ENCODE measurements around the gene GRID1.

Gene GRID1

GRCh38 chr10:86287110-86287793 is 79.3 kb downstream of the GRID1 start:
- Mint-ChIP-seq H3K4me1 (ENCODE audit: low read depth) (no peaks in the 10 kb centered on the region), H3K4me3 (no peak overlapping the region), H3K36me3 (ENCODE audit: low read depth) (no peaks in the 10 kb centered on the region), H3K27ac (no peak overlapping the region), H3K27me3 (ENCODE audit: low read depth) (no peaks in the 10 kb centered on the region), H3K9me3 (no peaks in the 10 kb centered on the region)

DNA sequence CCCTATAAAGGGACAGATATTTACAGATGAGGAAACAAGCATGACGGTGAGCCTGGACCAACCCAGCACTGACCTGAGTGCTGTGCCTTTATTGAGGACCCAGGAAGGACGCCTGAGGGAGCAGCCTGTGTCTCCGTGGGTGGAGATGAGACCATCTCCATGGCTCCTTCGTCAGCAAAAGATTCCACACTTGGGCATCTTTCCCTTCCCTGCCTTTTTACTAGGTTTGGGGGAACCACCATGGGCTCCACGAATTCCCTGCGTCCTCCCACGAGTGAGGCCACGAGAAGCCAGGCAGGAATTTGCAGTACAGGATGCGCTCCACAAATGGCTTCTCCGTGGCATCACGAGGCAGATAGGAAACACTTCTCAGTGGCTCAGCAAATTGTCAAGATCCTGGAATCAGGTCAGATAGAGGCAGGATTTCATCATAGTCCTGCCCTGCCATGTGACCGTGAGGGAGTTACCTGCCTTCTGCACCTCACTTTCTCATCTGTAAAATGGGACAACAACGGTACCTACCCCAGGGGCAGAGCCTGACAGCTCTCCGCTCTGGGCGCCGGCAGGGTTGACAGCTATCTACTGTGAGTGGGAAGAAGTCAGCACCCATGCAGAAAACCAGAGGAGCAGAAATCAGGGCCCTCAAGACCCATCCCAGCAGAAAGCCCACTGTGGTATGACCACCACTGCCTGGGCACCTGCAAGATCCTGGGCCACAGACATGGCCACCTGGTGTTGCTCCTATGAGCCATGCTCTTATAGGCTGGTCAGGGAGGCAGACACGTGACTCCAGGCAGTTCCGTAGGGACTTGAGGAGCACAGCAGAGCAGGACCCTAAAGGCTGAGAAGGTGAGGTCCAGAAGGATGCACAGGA is 80.1 kb downstream of the GRID1 start:
- Mint-ChIP-seq H3K4me3 (no peak overlapping the region), H3K36me3 (ENCODE audit: low read depth) (no peaks in the 10 kb centered on the region), H3K27ac (no peak overlapping the region), H3K9me3 (no peaks in the 10 kb centered on the region), H3K4me1 (ENCODE audit: low read depth) (no peaks in the 10 kb centered on the region), H3K27me3 (ENCODE audit: low read depth) (no peaks in the 10 kb centered on the region)

GRCh38 chr10:86285136-86285790 is 81.3 kb downstream of the GRID1 start:
- Mint-ChIP-seq H3K27me3 (ENCODE audit: low read depth) (no peaks in the 10 kb centered on the region), H3K27ac (no peak overlapping the region), H3K4me3 (no peak overlapping the region), H3K4me1 (ENCODE audit: low read depth) (no peaks in the 10 kb centered on the region), H3K9me3 (no peaks in the 10 kb centered on the region), H3K36me3 (ENCODE audit: low read depth) (no peaks in the 10 kb centered on the region)

GRCh38 chr10:86284355-86285105 is 82.1 kb downstream of the GRID1 start:
- H3K4me3 Mint-ChIP-seq = no peak overlapping the region
- no peaks in the 10 kb centered on the region for H3K9me3 Mint-ChIP-seq
- H3K27ac Mint-ChIP-seq = no peak overlapping the region
- no peaks in the 10 kb centered on the region for H3K36me3 Mint-ChIP-seq (ENCODE audit: low read depth)
- H3K4me1 Mint-ChIP-seq (ENCODE audit: low read depth) = no peaks in the 10 kb centered on the region
- H3K27me3 Mint-ChIP-seq (ENCODE audit: low read depth) = no peaks in the 10 kb centered on the region

DNA sequence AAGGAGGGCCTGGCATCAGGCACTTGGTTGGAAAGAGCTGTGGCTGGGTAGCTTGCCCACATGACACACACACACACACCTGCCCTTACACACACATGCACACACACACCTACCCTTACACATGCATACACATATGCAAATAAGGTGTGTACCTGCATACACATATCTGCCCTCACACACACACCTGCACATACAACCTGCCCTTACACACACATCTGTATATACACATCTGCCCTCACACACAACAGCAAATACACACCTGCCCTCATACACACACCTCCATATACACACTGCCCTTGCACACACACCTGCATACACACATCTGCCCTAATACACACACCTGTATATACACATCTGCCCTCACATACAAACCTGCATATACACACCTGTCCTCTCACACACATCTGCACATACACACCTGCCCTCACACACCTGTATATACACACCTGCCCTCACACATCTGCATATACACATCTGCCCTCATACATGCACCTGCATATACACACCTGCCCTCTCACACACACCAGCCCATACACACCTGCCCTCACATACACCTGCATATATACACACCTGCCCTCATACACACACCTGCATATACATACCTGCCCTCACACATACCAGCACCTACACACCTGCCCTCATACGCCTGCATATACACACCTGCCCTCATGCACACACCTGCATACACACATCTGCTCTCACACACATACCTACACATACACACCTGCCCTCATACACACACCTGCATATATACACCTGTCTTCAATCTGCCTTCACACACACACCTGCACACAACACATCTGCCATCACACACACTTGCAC is 82.9 kb downstream of the GRID1 start:
- no peaks in the 10 kb centered on the region for H3K27me3 Mint-ChIP-seq (ENCODE audit: low read depth)
- no peak overlapping the region for H3K4me3 Mint-ChIP-seq
- no peaks in the 10 kb centered on the region for H3K9me3 Mint-ChIP-seq
- no peak overlapping the region for H3K27ac Mint-ChIP-seq
- H3K36me3 Mint-ChIP-seq (ENCODE audit: low read depth) = no peaks in the 10 kb centered on the region
- H3K4me1 Mint-ChIP-seq (ENCODE audit: low read depth) = no peaks in the 10 kb centered on the region

GRCh38 chr10:86282664-86283465 is 83.7 kb downstream of the GRID1 start:
- H3K4me3 Mint-ChIP-seq = no peak overlapping the region
- no peak overlapping the region for H3K27ac Mint-ChIP-seq
- H3K27me3 Mint-ChIP-seq (ENCODE audit: low read depth) = no peaks in the 10 kb centered on the region
- no peaks in the 10 kb centered on the region for H3K36me3 Mint-ChIP-seq (ENCODE audit: low read depth)
- H3K9me3 Mint-ChIP-seq = no peaks in the 10 kb centered on the region
- no peaks in the 10 kb centered on the region for H3K4me1 Mint-ChIP-seq (ENCODE audit: low read depth)

DNA sequence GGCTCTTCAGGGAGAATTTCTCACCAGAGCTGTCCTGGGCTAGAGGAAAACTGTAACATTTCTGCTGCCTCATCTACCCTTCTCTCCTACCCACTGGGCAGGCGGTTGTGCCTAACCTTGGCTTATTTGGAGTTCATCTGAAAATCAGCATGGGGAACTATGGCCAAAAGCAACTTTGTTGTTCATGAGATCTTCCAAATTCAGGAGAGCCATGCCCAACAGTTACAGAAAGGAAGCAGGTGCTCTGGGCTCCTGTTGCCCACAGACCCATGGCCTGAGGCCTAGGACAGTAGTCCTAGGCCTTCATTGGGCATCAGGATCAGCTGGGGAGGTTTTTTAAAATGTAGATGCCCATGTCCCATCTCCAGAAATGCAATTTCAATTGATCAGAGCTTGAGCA is 85.2 kb downstream of the GRID1 start:
- no peak overlapping the region for H3K4me3 Mint-ChIP-seq
- H3K4me1 Mint-ChIP-seq (ENCODE audit: low read depth) = no peaks in the 10 kb centered on the region
- no peak overlapping the region for H3K27ac Mint-ChIP-seq
- H3K36me3 Mint-ChIP-seq (ENCODE audit: low read depth) = no peaks in the 10 kb centered on the region
- H3K27me3 Mint-ChIP-seq (ENCODE audit: low read depth) = no peaks in the 10 kb centered on the region
- H3K9me3 Mint-ChIP-seq = no peaks in the 10 kb centered on the region

GRCh38 chr10:86269332-86269731 is 97.3 kb downstream of the GRID1 start:
- Mint-ChIP-seq H3K4me3 (no peak overlapping the region), H3K27me3 (ENCODE audit: low read depth) (peaks cover 4% of the 10 kb centered on the region), H3K36me3 (ENCODE audit: low read depth) (no peaks in the 10 kb centered on the region), H3K9me3 (peaks cover 8% of the 10 kb centered on the region), H3K27ac (no peak overlapping the region), H3K4me1 (ENCODE audit: low read depth) (no peaks in the 10 kb centered on the region)

- Mint-ChIP-seq H3K4me3 (no peak overlapping the region), H3K9me3 (peaks cover 8% of the 10 kb centered on the region), H3K4me1 (ENCODE audit: low read depth) (no peaks in the 10 kb centered on the region), H3K36me3 (ENCODE audit: low read depth) (no peaks in the 10 kb centered on the region), H3K27ac (no peak overlapping the region), H3K27me3 (ENCODE audit: low read depth) (peaks cover 9% of the 10 kb centered on the region)
Measured at GRCh38 chr10:86267286-86268195, 99.1 kb downstream of the GRID1 start.

DNA sequence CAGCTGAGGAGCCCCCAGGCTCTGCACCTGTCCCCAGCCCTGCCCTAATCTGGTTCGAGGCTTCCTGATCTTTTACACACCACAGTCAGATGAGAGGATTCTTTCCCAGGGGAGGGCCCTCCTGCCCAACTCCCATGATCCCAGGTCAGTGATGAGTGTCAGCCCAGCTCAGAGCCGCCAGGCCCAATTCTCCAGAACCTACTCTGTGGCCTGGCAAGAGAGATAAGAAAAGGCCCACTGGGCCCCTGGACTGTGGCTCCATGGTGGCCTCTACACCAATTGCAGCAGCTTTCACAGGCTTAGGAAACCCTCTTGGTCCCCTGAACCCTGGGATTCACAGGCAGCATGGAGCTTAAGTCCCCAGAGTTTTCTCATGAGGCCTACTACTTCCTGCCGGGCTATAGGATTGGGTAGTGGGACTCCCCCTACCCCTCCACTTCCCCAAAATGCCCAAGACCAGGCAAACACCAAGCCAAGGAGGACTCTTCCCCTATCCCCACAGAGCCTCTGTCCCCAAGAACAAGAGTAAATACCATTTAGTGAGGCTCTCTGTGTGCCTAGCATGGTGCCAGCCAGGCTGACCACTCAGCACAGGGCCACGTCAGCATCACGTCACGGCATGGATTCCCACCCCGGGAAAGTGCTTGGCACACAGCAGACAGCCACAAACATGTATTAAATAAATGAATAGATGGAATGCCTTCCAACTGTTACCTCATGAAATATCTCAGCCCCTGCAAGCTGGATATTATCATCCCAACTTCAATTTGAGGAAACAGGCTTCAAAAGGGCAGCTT is 100.0 kb downstream of the GRID1 start:
- H3K36me3 Mint-ChIP-seq (ENCODE audit: low read depth) = no peaks in the 10 kb centered on the region
- no peak overlapping the region for H3K4me3 Mint-ChIP-seq
- peaks cover 5% of the 10 kb centered on the region for H3K9me3 Mint-ChIP-seq
- peaks cover 16% of the 10 kb centered on the region for H3K27me3 Mint-ChIP-seq (ENCODE audit: low read depth)
- H3K27ac Mint-ChIP-seq = no peak overlapping the region
- no peaks in the 10 kb centered on the region for H3K4me1 Mint-ChIP-seq (ENCODE audit: low read depth)

DNA sequence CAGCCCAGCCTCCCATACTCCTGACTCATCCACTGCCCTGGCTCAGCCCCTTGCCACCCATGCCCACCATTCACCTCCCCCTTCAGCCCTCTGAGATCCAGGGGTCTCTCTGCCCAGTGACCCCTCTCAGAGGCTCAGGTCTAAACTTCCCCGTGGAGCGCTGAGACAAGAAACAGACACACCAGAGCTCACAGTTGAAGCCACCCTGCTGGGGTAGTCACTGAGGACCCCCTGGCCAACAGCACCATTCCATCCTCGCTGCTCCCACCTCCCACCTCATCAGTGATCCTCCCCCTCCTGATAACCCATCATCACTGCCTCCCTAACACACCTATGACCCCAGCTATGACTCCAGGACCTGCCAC is 100.7 kb downstream of the GRID1 start:
- peaks cover 16% of the 10 kb centered on the region for H3K27me3 Mint-ChIP-seq (ENCODE audit: low read depth)
- no peaks in the 10 kb centered on the region for H3K9me3 Mint-ChIP-seq
- no peaks in the 10 kb centered on the region for H3K36me3 Mint-ChIP-seq (ENCODE audit: low read depth)
- H3K4me1 Mint-ChIP-seq (ENCODE audit: low read depth) = no peaks in the 10 kb centered on the region
- H3K4me3 Mint-ChIP-seq = no peak overlapping the region
- H3K27ac Mint-ChIP-seq = no peak overlapping the region
